ENCODE data around the gene RGS1. TPM values are rescaled to one million over a fixed set of nuclear protein-coding genes. Genes with fewer than 3 reads are reported as not detected.

RGS1 gene
- polyA plus RNA-seq, 3 donors: 2.4 to 17.7 (median 15.7) TPM

DNA sequence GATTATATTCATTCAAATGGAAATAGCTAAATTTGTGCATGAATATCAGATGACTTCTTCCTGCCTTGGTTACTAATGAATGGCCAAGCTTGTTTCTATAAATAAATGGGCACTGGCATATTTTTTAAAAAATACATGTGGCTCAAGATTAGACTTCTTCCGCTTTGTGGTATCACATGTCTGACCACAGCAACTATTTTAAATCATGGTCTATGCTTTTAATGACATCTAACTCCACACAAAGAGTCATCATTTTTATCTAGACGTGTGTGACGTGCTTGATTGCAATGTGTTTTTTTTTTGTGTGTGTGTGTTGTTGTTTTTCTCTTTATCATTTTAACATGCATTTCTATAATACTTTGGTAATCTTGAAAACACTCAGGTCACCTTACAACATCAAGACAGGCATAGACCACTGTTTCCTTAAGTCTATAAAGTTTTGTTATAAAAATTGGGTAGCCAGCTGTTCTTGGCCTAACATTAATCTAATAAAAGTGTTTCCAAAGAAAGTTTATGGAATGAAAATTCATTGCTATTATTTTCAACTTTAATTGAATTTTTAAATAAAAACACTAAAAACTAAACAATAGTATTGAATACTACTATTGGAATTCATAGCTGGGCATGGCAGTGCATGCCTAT, 29.5 kb downstream of the RGS1 start:
- no CpG with 5 or more reads among the region's 3 CpGs for WGBS (ENCODE audit: insufficient coverage)
- TF ChIP-seq CTCF (IDR thresholded peaks at IDR 0.05): no peak
- no peak overlapping the region for H3K9ac ChIP-seq (ENCODE audit: insufficient read depth, low read length, poor library complexity, severe bottlenecking)
- H3K27me3 ChIP-seq (ENCODE audit: control insufficient read depth in 2 of 2, insufficient read depth in 2 of 2, low read length in 2 of 2): no peaks in the 10 kb centered on the region
- DNase-seq: peak; percentile 62 to 76 (median 71)
- Mint-ChIP-seq H3K9me3 (no peaks in the 10 kb centered on the region), H3K36me3 (no peaks in the 10 kb centered on the region), H3K4me3 (no peak overlapping the region), H3K27ac (peak overlapping the region; percentile 28 to 89 (median 82)), H3K4me1 (peaks cover 18% of the 10 kb centered on the region), H3K27me3 (ENCODE audit: low read depth in 3 of 3) (peaks cover 0 to 4% (median 0%) of the 10 kb centered on the region in 3 donors)
- H2AFZ ChIP-seq (ENCODE audit: insufficient read depth, low read depth, low read length, poor library complexity, severe bottlenecking): no peak overlapping the region
- H3K79me2 ChIP-seq (ENCODE audit: insufficient read depth, low read length): no peaks in the 10 kb centered on the region
- no peak overlapping the region for H3K4me3 ChIP-seq (replicated peaks in 1 of 3; ENCODE audit: low read depth in 2 of 3, low read length in 3 of 3)
- intact Hi-C loops (cut with micrococcal nuclease): loop anchor here (5.0 to 10.0 kb wide), 6 partner anchors 90 to 417 kb away; partner anchors contain the start of gene RGS2 (in 2 of the 2)
- H3K4me1 ChIP-seq (ENCODE audit: control insufficient read depth in 1 of 2, insufficient read depth in 2 of 2, low read length in 2 of 2): peaks cover 12 to 18% of the 10 kb centered on the region in 2 donors
- H3K36me3 ChIP-seq (replicated peaks in 1 of 2; ENCODE audit: control insufficient read depth in 1 of 2, insufficient read depth in 2 of 2, low read length in 2 of 2): no peaks in the 10 kb centered on the region
- no peaks in the 10 kb centered on the region for H3K9me3 ChIP-seq (replicated peaks in 1 of 2; ENCODE audit: control insufficient read depth in 1 of 2, insufficient read depth in 1 of 2, low read length in 2 of 2)
- H3K27ac ChIP-seq (ENCODE audit: low read depth in 1 of 2, low read length in 2 of 2): no peak overlapping the region
- no peak overlapping the region for H3K4me2 ChIP-seq (replicated peaks; ENCODE audit: extremely low read depth, low read length, poor library complexity, severe bottlenecking)
- no peaks in the 10 kb centered on the region for H4K20me1 ChIP-seq (ENCODE audit: insufficient read depth, low read length)

DNA sequence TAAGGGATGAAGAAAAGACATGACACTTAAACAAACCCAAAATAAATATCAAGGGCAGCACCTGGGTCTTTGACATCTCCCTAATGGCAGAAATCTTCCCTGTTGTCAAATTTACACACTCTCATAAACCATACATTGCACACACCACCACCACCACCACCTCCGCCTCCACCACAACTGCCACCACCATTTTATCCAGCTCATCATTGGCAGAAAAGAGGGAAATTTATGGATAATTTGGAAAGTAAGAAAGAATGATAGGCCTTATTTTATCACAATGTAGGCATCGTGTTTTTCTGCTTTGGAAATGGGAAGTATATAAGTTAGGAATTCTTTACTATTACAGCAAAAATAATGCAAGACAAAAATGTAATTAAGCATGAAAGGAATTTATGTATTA, 33.1 kb downstream of the RGS1 start:
- Histone ChIP-seq H4K20me1 (ENCODE audit: insufficient read depth, low read length) (no peaks in the 10 kb centered on the region), H3K4me2 (replicated peaks; ENCODE audit: extremely low read depth, low read length, poor library complexity, severe bottlenecking) (peak overlapping the region; percentile 67), H3K4me1 (ENCODE audit: control insufficient read depth in 1 of 2, insufficient read depth in 2 of 2, low read length in 2 of 2) (peaks cover 12 to 18% of the 10 kb centered on the region in 2 donors), H3K79me2 (ENCODE audit: insufficient read depth, low read length) (no peaks in the 10 kb centered on the region), H3K4me3 (replicated peaks in 1 of 3; ENCODE audit: low read depth in 2 of 3, low read length in 3 of 3) (peak overlapping the region in 1 of 3 experiments; percentile 59), H3K9me3 (replicated peaks in 1 of 2; ENCODE audit: control insufficient read depth in 1 of 2, insufficient read depth in 1 of 2, low read length in 2 of 2) (no peaks in the 10 kb centered on the region), H3K9ac (ENCODE audit: insufficient read depth, low read length, poor library complexity, severe bottlenecking) (no peak overlapping the region), H3K36me3 (replicated peaks in 1 of 2; ENCODE audit: control insufficient read depth in 1 of 2, insufficient read depth in 2 of 2, low read length in 2 of 2) (no peaks in the 10 kb centered on the region), H3K27ac (ENCODE audit: low read depth in 1 of 2, low read length in 2 of 2) (peak overlapping the region in 1 of 2 donors; percentile 21), H3K27me3 (ENCODE audit: control insufficient read depth in 2 of 2, insufficient read depth in 2 of 2, low read length in 2 of 2) (no peaks in the 10 kb centered on the region), H2AFZ (ENCODE audit: insufficient read depth, low read depth, low read length, poor library complexity, severe bottlenecking) (peak overlapping the region; percentile 56)
- no CpG with 5 or more reads among the region's 2 CpGs for WGBS (ENCODE audit: insufficient coverage)
- intact Hi-C loops (cut with micrococcal nuclease): loop anchor here (2.0 to 10.0 kb wide), 7 partner anchors 94 to 414 kb away; partner anchors contain the start of gene RGS2 (in 2 of the 2)
- Mint-ChIP-seq H3K27ac (peak overlapping the region; percentile 57 to 89 (median 86)), H3K27me3 (ENCODE audit: low read depth in 3 of 3) (peaks cover 0 to 4% (median 0%) of the 10 kb centered on the region in 3 donors), H3K4me1 (peaks cover 18% of the 10 kb centered on the region), H3K9me3 (no peaks in the 10 kb centered on the region), H3K4me3 (peak overlapping the region in 1 of 2 donors; percentile 77), H3K36me3 (no peaks in the 10 kb centered on the region)
- no peak for DNase-seq
- TF ChIP-seq CTCF (IDR thresholded peaks at IDR 0.05): no peak

Measured in CD14-positive monocyte (primary cell).